Posterior cingulate gyrus (tissue), 11 donors: ENCODE results near the gene SYT10.
"Not testable (repeated sequence)": the region's sequence is repeated elsewhere in the genome, so short reads cannot be mapped to it uniquely, and the experiment has no call there.

ENCODE experiments used
- DNase-seq, 10 donors: peaks; one replicate each; pipeline versions ENCODE4 v3.0.0 to v3.0.0-alpha.2; 2020 to 2021; ENCODE audit warnings: mixed read lengths in 3 of 10
- intact Hi-C: fragments of 100-400 bp; cut with DNase I; formaldehyde crosslinking; loops from one replicate; pipeline ENCODE4 v1.15.1; 2023

Gene SYT10

GRCh38 chr12:33370318-33370717, 69.3 kb downstream of the SYT10 start:
- intact Hi-C loops, result no loop called here

GRCh38 chr12:33357181-33357580, 82.4 kb downstream of the SYT10 start:
- intact Hi-C loops, result no loop called here

More at GRCh38 chr12:33370318-33370717, 69.3 kb downstream of the SYT10 start:
- no peak for DNase-seq

GRCh38 chr12:33349791-33350190, 89.8 kb downstream of the SYT10 start:
- DNase-seq, result no peak
- intact Hi-C loops, result no loop called here

More at GRCh38 chr12:33357181-33357580, 82.4 kb downstream of the SYT10 start:
- no peak for DNase-seq

- intact Hi-C loops, result not testable (repeated sequence)
- peak in 2 of 10 donors; percentile 62 to 66 for DNase-seq
Observed at GRCh38 chr12:33331961-33332398, 107.6 kb downstream of the SYT10 start.

- no peak for DNase-seq
- intact Hi-C loops, result no loop called here
Observed at GRCh38 chr12:33330940-33331339, 108.7 kb downstream of the SYT10 start.
